ENCODE data around the gene SFTPB. TPM values are rescaled to one million over a fixed set of nuclear protein-coding genes. Genes with fewer than 3 reads are reported as not detected.

SFTPB gene
- total RNA-seq, 2 donors from 2014 or later: 0.15 TPM; not detected in 1

DNA sequence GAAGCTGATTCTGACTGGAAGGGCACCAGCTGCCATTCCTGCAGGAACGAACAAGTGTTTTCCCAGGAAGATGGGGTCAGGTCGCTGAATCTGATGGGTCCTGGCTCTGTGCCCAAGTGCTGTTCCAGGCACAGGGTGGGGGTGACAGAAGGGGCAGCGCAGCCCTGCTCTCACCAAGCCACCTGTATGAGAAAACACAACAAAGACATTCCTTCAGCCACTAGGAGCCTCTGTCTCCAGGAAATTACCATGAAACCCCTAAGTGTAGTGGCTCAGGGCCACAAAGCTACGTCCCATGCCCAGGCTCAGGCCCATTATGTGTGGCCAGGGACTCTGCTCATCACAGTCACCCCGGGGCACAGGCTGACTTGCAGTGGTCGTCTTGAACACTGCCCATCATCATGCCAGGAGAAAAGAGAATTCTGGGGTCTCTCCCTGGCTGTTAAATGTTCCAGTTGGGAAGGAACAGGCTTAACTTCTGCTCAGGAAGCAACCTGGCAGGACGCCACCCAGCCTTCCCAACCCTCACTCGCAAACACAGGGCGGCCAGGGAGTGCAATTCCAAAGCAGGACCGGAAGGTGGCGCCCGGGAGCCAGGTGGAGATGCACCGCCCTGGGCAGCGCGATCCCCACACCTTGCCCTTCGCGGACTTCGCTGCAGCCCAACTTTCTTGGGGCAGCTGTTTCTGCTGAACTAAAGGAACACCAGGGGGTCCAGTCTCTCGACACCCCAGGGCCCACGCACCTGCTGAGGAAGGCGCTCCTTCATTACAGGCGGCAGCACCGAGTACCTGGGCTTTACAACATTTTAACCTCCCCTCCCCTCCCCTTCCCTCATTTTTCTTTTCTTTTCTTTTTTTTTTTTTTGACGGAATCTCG is 11.0 kb upstream of the SFTPB start:
- TF ChIP-seq, protein P1, sequence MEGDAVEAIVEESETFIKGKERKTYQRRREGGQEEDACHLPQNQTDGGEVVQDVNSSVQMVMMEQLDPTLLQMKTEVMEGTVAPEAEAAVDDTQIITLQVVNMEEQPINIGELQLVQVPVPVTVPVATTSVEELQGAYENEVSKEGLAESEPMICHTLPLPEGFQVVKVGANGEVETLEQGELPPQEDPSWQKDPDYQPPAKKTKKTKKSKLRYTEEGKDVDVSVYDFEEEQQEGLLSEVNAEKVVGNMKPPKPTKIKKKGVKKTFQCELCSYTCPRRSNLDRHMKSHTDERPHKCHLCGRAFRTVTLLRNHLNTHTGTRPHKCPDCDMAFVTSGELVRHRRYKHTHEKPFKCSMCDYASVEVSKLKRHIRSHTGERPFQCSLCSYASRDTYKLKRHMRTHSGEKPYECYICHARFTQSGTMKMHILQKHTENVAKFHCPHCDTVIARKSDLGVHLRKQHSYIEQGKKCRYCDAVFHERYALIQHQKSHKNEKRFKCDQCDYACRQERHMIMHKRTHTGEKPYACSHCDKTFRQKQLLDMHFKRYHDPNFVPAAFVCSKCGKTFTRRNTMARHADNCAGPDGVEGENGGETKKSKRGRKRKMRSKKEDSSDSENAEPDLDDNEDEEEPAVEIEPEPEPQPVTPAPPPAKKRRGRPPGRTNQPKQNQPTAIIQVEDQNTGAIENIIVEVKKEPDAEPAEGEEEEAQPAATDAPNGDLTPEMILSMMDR (IDR thresholded peaks at IDR 0.05): peak; percentile 98 to 99
- Histone ChIP-seq H3K4me3 (no peak overlapping the region), H3K9me3 (no peaks in the 10 kb centered on the region), H3K4me1 (peaks cover 0 to 34% of the 10 kb centered on the region in 2 donors), H3K27ac (peak overlapping the region in 1 of 2 donors; percentile 41), H3K27me3 (no peaks in the 10 kb centered on the region), H3K36me3 (no peaks in the 10 kb centered on the region)
- DNase-seq (ENCODE audit: low spot score): peak; percentile 94

DNA sequence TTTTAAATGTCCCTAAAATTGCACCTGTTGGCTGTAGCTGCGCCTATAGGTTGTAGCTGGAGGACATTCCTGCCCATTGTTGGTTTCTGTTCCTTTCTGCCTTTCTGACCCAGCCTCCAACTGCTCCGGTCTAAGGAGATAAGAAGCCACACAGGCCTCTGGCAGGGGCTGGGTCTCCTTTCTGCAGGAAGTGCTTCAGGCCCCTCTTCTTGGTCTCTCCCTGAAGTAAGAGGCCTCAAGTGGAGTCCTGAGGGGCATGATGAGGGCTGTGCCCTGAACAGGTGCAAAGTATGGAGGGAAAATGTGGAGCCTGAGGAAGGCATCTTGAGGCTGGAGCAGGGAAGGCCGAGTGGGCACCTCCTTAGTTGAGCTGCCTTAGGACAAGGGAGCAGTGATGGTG is 10.4 kb upstream of the SFTPB start:
- peak overlapping the region in 1 of 2 donors; percentile 41 for H3K27ac ChIP-seq
- H3K9me3 ChIP-seq: no peaks in the 10 kb centered on the region
- H3K4me1 ChIP-seq: peaks cover 0 to 34% of the 10 kb centered on the region in 2 donors
- TF ChIP-seq, protein P1 (IDR thresholded peaks at IDR 0.05): no peak
- H3K36me3 ChIP-seq: no peaks in the 10 kb centered on the region
- H3K4me3 ChIP-seq: no peak overlapping the region
- H3K27me3 ChIP-seq: no peaks in the 10 kb centered on the region
- no peak for DNase-seq (ENCODE audit: low spot score)

DNA sequence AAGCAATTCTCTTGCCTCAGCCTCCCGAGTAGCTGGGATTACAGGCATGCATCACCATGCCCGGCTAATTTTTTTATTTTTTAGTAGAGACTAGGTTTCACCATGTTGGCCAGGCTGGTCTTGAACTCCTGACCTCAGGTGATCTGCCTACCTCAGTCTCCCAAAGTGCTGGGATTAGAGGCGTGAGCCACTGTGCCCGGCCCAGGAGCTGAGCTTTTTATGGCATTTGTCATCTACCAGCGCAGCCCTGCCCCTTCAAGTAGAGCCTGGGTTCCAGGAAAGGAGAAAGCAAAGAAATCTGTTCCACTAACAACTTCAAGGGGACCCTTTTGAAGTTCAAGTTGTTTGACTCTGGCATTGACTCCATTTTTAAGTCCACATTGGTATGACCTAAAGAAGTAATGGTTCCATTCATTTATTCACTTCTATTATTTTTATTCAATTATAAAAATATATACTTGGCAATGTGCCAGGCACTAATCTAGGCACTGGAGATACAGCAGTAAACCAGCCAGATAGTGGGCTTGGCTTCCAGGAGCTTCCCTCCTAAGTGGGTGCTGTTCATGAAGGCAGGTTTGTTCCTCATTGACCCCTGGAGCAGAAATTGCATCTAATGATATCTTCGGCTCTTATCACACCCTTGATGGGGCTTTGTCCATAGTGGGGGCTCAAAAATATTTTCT is 8.0 kb upstream of the SFTPB start:
- Histone ChIP-seq H3K36me3 (no peaks in the 10 kb centered on the region), H3K4me3 (no peak overlapping the region), H3K9me3 (no peaks in the 10 kb centered on the region), H3K27ac (no peak overlapping the region), H3K4me1 (peaks cover 0 to 21% of the 10 kb centered on the region in 2 donors), H3K27me3 (no peaks in the 10 kb centered on the region)
- TF ChIP-seq, protein P1 (IDR thresholded peaks at IDR 0.05): no peak
- no peak for DNase-seq (ENCODE audit: low spot score)

DNA sequence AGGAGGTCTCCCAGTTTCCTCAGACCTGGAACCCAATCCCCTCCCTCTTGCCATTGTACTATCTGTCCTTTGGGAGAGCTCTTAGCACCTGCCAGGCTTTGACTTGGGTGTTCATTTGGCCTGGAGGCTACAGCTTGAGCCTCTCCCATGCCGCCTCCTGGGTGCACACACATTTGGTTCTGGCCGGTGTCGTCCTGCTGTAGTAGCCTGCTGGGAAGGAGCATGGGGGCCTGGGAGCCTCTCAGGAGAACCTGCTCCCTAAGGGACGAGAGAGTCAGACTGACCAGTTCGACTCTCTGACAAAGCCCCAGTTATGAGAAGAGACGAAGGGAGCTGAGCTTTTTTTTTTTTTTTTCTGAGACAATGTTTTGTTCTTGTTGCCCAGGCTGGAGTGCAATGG is 7.4 kb upstream of the SFTPB start:
- Histone ChIP-seq H3K9me3 (no peaks in the 10 kb centered on the region), H3K27ac (no peak overlapping the region), H3K4me3 (no peak overlapping the region), H3K27me3 (no peaks in the 10 kb centered on the region), H3K36me3 (no peaks in the 10 kb centered on the region), H3K4me1 (peaks cover 0 to 15% of the 10 kb centered on the region in 2 donors)
- DNase-seq (ENCODE audit: low spot score): no peak
- TF ChIP-seq, protein P1 (IDR thresholded peaks at IDR 0.05): no peak

DNA sequence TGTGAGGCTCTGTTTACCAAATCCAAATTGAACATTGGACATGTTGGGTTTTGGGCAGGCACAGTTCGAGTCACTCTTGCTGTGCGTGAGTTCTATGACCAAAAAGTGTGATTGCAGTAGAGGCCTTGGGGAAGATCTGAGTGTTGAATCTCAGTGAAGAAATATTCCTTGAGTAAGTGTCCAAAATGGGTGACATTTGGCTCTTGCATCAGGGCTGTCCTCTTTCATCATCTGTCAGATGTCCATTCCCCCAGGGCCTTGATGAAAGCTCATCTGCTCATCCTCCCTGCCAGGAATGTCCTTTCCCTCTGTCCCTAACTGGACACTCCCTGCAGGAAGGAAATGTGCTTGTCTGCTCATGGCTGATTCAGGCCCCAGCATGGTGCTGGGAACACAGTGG is 6.4 kb upstream of the SFTPB start:
- H3K4me1 ChIP-seq: peaks cover 0 to 11% of the 10 kb centered on the region in 2 donors
- no peak overlapping the region for H3K4me3 ChIP-seq
- TF ChIP-seq, protein P1 (IDR thresholded peaks at IDR 0.05): no peak
- no peaks in the 10 kb centered on the region for H3K36me3 ChIP-seq
- no peak for DNase-seq (ENCODE audit: low spot score)
- H3K27me3 ChIP-seq: no peaks in the 10 kb centered on the region
- H3K9me3 ChIP-seq: no peaks in the 10 kb centered on the region
- no peak overlapping the region for H3K27ac ChIP-seq
